GM18520 (cell line): ENCODE data around the gene ELF2.
"Not testable (repeated sequence)": the region's sequence is repeated elsewhere in the genome, so short reads cannot be mapped to it uniquely, and the experiment has no call there.

Experiments used
- ATAC-seq: cut with Tn5 transposase; IDR thresholded peaks from one replicate; pipeline ENCODE4 v1.9.1; 2021; ENCODE audit not compliant: unreplicated experiment

ELF2 gene

DNA sequence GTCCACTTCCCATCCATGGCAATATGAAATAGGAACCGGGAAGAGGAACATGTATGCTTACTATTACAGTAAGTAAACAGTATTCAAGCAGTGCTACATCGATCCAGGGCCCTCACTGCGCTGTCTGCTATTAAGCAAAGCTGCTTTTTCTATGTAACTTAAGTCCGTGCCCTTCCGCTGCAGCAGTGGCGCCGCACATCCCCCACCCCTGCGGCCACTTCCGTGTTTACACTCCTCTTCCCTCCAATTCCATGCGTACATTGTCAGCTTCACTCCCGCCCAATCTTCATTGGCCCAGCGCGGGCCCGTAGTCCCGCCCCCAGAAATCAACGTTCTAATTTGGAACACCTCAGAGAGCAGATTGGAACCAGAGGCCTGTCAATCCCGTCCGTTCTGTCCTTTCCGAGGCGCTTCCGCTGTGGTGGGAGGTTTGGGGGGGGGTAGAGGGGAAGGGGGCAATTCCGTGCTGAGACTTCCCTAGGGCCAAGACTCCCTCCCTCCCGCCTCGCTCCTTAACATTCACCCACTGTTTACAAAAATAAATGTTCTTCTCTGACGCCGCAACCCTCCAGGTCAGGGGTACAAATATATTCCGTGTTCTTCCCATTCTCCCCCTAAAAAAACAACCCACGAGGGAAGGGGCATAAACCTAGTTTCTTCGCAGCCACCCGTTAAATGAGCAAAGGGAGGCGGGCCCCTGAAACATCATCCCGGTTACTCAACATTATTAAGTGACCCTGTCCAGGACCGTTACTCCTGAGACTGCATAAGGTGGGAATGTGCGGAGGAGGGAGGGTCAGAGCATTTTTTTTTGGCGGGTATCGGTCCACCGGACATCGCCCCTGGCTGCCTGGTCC lies 94.0 kb downstream of the ELF2 start:
- peak; percentile 91 for ATAC-seq

GRCh38 chr4:139078926-139079325 lies 98.1 kb downstream of the ELF2 start:
- no peak for ATAC-seq

- ATAC-seq = no peak
Observed at GRCh38 chr4:139077567-139078355, 99.3 kb downstream of the ELF2 start.

- no peak for ATAC-seq
Observed at GRCh38 chr4:139076016-139076744, 100.8 kb downstream of the ELF2 start.

GRCh38 chr4:139060591-139060990 lies 116.4 kb downstream of the ELF2 start:
- no peak for ATAC-seq

DNA sequence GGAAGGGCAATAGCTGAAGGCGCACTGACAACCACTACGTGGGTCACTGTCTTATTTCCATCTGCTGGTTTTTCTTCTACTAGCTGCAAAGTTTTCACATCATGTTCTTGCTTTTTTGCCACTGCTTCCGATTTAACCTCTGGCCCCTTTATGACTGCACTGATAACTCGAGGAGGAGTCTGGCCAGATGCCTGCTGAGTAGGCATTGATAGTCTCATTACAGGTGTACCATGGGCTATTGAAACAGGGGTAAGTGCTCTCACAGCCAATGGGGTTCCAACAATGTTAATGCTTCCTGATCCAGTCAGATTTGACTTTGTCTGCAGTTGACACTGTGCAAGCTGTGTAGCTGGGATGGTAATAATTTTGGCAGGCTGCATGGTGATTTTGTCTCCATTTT lies 118.0 kb downstream of the ELF2 start:
- not testable (repeated sequence) for ATAC-seq

GRCh38 chr4:139054791-139055505 lies 122.1 kb downstream of the ELF2 start:
- no peak for ATAC-seq

- no peak for ATAC-seq
Observed at GRCh38 chr4:139053909-139054308, 123.1 kb downstream of the ELF2 start.

DNA sequence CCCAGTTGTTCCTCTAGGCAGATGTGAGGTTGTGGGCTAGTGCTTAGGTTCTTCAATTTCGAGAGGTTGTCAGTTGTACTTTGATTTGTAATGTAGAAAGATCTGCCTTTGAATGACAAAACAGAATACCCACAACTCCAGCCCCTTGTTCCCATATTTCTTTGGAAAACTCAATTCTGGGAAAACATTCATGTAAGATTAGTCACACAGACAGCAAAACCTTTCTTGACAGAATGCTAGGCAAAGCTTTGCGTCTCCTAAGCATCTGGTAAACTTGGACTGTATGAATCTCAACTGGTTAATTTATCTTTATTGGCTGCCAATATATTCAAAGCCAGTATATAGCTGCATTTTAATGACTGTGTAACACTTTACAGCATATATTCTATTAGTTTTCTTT lies 126.6 kb downstream of the ELF2 start:
- no peak for ATAC-seq

DNA sequence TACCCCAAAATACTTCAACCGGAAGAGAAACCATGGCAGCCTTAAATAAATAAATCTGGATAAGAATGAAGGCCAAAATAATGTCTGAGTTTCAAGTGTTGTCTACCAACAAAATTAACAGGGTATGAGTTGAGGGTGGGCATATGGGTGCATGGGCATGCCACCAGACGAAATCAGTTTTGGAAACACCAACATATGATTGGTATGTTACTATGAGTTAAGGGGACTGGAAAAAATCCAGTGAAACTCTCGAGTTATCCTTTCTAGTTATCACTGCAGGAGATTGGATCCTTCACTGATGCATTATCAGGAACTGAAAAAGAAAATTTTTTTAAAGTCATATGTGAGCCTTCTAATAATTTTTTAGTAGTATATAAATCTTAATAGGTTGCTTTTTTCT lies 129.0 kb downstream of the ELF2 start:
- ATAC-seq = no peak

- ATAC-seq = no peak
Observed at GRCh38 chr4:139044291-139044690, 132.7 kb downstream of the ELF2 start.

GRCh38 chr4:139042981-139043460 lies 134.0 kb downstream of the ELF2 start:
- ATAC-seq = no peak

GRCh38 chr4:139038874-139039443 lies 138.1 kb downstream of the ELF2 start:
- no peak for ATAC-seq

DNA sequence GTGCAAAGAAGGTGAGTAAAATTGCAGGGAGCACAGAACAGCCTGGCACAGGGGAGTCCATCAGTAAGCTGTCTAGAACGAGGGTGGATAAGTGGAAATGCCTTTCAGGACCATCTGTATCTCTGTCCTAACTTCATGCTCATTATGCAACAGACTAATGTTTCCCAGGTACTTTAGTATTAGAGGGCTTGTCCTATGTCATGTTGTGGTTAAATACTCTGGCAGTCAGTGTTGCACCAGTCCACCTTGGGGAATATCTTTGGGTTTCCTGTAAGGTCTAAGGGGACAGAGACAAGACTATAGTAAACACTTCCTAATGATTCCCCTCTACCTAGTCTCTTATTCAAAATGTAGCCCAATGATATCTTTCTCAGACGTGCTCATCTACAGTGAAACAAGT lies 140.1 kb downstream of the ELF2 start:
- no peak for ATAC-seq

GRCh38 chr4:139035650-139036049 lies 141.4 kb downstream of the ELF2 start:
- no peak for ATAC-seq

- peak; percentile 70 for ATAC-seq
Observed at GRCh38 chr4:139030614-139031235, 146.3 kb downstream of the ELF2 start.

GRCh38 chr4:139029866-139030363 lies 147.1 kb downstream of the ELF2 start:
- ATAC-seq = not testable (repeated sequence)

DNA sequence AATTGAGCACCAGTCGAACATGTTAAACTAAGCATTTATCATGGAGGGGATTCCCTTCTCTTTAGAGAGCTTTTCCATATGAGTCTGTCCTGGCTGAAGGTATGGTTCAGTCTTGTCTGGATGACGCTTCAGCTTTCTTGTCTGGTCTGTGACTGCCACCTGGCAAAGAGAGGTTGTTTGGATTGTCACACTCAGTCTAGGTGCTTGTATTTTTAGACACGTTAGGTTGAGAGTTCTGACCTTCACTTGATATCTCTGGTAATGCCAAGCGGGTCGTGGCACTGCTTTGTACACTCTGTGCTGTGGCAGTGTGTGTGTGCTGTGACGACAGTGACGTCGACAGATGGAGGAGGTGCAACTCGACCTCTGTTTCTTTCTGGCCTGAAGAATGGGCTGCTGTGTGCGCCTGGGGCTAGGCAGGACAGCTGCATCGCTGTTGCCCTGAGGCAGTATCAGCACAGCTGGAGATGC lies 148.8 kb downstream of the ELF2 start:
- no peak for ATAC-seq

DNA sequence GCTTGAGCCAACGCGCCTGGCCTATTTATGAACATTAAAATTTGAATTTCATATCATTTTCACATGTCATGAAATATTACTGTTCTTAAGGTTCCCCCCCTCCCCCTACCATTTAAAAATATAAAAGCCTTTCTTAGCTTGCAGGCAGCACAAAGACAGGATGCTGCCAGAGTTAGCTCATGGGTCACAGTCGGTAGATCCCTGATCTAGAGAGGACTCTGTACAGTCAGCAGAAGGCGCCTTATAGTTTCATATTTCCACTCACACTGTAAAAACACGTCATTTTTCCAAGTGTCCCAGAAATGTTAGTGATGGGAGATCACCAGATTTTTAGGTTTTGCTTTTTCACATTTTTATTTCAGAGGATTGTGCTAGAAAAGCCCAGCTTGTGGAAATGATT lies 149.2 kb downstream of the ELF2 start:
- ATAC-seq = no peak

- ATAC-seq = no peak
Observed at GRCh38 chr4:139025841-139026240, 151.2 kb downstream of the ELF2 start.
